Neural progenitor cell (in vitro differentiated cells): ENCODE results near the gene EVC2.

ENCODE experiments used
- CTCF ChIP-seq: fragments of 200-600 bp; sonication (generic); IDR thresholded peaks from 2 replicates; pipeline ENCODE4 v1.5.1; 2017; ENCODE audit warnings: antibody characterized with exemption, mild to moderate bottlenecking
- EZH2 ChIP-seq: fragments of 200-600 bp; sonication (generic); IDR thresholded peaks from 2 replicates; pipeline ENCODE4 v1.6.1; 2017; ENCODE audit warnings: antibody characterized with exemption, mild to moderate bottlenecking, moderate library complexity
- EZH2phosphoT487 ChIP-seq: fragments of 200-600 bp; sonication (generic); IDR thresholded peaks from 2 replicates; pipeline ENCODE4 v1.6.1; 2017; ENCODE audit warnings: antibody characterized with exemption

DNA sequence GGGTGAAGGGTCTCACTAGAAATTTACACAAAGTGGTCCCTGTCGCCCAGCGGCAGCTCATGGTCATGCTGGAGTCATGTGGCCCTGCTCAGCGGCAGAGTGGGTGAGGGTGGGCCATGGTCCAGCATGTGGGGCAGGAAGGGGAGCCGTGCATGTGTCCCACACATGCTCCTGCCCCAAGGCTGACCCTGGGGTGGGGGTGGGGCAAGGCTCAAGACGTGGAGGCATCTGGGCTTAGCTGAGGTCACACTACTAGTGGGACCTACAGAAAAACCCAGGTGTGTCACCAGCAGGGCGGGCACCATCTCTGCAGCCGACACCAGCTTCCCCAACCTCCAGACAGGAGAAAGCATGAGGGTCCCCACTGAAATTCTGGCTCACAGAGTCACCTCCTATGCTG lies 45.0 kb upstream of the EVC2 start:
- TF ChIP-seq CTCF (no peak), EZH2phosphoT487 (no peak), EZH2 (no peak)
